AG04449 (cell line): Measurements from ENCODE around the gene EFR3B.

Experiments
- CTCF ChIA-PET: fragments of 350-600 bp; formaldehyde crosslinking; extraction: SDS; loops from one replicate; lab custom pipeline; 2021; ENCODE audit warnings: antibody characterized with exemption; lab: Yijun Ruan, JAX
- POLR2A ChIA-PET: fragments of 400-600, 350-600 bp; formaldehyde crosslinking; extraction: SDS; loops from one replicate; lab custom pipeline; 2020; ENCODE audit warnings: antibody characterized with exemption, inconsistent platforms; lab: Yijun Ruan, JAX
- DNase-seq: peaks from one replicate; pipeline ENCODE4 v3.0.0-alpha.2; 2010; ENCODE audit warnings: low read depth, low spot score
- H3K4me3 ChIP-seq: 2 replicates; pipeline ENCODE4 v1.5.1; 2011; ENCODE audit warnings: low read depth, mild to moderate bottlenecking, control low read depth, low read length
- CTCF ChIP-seq: IDR thresholded peaks from one replicate; pipeline ENCODE4 v1.5.1; 2011; ENCODE audit warnings: mild to moderate bottlenecking, moderate library complexity, low read length, control low read depth, inconsistent platforms; ENCODE audit not compliant: insufficient read depth; ENCODE audit errors: missing control alignments

EFR3B gene

DNA sequence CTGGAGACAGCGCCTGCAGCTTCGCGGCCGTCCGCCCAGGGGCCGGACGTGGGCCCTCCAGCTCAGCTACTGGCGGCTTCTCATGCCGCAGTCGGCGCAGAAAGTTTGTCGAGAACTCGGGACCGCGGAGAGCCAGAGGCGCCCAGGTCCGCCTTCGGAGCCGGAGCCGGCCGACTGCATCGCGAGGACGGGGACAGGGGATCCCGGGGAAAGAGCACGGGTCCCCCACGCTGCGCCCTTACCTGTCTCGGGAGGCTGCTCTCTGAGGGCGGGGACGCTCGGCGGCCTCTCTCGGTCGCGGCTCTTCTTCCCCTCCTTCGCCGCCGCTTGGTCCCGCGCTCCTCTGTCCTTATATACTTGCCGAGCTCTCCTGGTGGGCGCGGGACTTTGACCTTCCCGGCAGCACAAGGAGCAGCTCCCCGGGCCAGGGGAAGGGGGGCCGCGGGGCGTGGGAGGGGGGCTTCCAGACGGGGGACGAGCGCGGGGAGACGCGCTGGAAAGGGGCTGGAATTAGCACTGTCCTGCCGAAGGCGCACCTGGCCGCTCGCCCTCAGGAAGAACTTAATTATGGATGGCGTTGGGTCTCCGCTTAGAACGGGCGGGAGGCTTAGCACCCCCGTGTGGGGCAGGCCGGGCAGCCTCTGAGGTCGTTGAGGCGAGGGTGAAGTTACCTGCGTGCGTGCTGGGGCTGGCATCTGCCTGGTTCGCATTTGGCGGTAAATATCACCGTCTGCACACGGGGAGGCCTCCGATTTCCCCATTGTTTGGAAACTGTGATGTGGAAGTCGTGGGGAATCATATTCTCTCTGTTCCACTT, 126.6 kb downstream of the EFR3B start, which contains the start of gene POMC:
POMC (minus strand) TSS at position 325 of the 817 bp plus-strand sequence. CDS start 3,808 bp downstream, outside the sequence.
- POLR2A ChIA-PET: no interaction called here
- no peak for TF ChIP-seq CTCF
- no peak for DNase-seq
- CTCF ChIA-PET: interaction anchor here (1.6 kb wide), 1 partner anchor 27 kb away, joined by 5 read pairs; no protein-coding TSS in a partner anchor
- peak within 1 kb of the TSS; percentile 46 for H3K4me3 ChIP-seq

- no peak for TF ChIP-seq CTCF
- ChIA-PET POLR2A (no interaction called here), CTCF (interaction anchor here (0.6 to 1.6 kb wide), 2 partner anchors 21 to 26 kb away, joined by 3 to 5 read pairs; no protein-coding TSS in a partner anchor)
- no peak for DNase-seq
- no peak overlapping the region for H3K4me3 ChIP-seq
These were observed 127.2 kb downstream of the EFR3B start for GRCh38 chr2:25169073-25169470.

DNA sequence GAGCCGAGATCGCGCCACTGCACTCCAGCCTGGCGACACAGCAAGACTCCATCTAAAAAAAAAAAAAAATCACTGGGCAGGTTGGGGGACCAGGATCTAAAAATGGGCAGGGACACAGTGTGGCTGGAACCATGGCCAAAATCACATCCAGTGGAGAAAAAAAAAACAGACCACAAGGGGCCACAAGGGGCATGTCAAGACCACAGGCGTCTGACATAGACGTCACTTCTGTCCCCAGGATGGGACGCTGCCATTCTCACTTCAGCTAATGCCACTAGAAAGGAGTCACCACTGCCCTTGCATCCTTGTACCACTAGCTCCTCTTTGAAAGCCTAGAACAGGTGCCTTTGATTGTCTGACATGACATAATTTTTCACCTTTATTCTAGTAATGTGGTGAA, 129.0 kb downstream of the EFR3B start:
- TF ChIP-seq CTCF: no peak
- CTCF ChIA-PET: no interaction called here
- DNase-seq: no peak
- H3K4me3 ChIP-seq: no peak overlapping the region
- POLR2A ChIA-PET: no interaction called here

DNA sequence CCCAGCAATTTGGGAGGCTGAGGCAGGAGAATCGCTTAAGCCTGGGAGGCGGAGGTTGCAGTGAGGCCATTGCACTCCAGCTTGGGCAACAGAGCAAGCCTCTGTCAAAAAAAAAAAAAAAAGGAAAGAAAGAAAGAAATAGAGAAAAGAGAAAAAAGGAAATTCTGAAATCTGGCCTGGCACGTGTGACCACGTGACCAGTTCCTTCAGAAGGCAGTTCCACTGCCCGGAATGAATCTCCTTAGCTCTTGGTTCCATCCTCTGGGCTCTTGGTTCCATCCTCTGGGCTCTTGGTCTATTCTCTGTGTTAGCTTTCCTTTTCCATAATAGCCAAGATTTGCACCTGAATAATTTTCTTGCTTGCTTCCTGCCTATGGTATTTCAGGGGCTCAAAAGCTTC, 131.8 kb downstream of the EFR3B start:
- H3K4me3 ChIP-seq: no peak overlapping the region

GRCh38 chr2:25174192-25174861, 132.5 kb downstream of the EFR3B start:
- POLR2A ChIA-PET: no interaction called here
- no peak for TF ChIP-seq CTCF

More for the DNA sequence above, 131.8 kb downstream of the EFR3B start:
- POLR2A ChIA-PET: no interaction called here
- DNase-seq: no peak
- CTCF ChIA-PET: no interaction called here
- no peak for TF ChIP-seq CTCF

DNA sequence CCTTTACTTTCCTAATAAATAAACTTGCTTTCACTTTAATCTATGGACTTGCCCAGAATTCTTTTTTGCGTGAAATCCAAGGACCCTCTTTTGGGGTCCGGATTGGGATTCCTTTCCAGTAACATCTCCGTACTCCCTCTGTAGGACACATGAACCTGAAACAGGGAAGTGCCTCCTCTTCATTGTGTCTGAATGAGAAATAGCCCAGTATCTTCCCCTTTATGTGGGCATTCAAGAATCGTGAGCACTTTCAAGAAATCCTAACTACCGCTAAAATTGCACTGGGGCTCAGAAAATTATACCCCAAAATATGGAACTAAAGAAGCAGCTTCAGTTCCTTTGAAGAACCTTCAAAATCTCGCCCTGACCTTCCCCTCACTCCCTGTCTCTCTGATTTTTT, 134.3 kb downstream of the EFR3B start:
- no peak for TF ChIP-seq CTCF
- ChIA-PET POLR2A (no interaction called here), CTCF (interaction anchor here (1.2 kb wide), 1 partner anchor 20 kb away, joined by 3 read pairs; no protein-coding TSS in a partner anchor)
- no peak for DNase-seq
- no peak overlapping the region for H3K4me3 ChIP-seq

More at GRCh38 chr2:25174192-25174861, 132.5 kb downstream of the EFR3B start:
- no peak overlapping the region for H3K4me3 ChIP-seq
- no peak for DNase-seq
- CTCF ChIA-PET: no interaction called here
